ENCODE data around the gene ZBTB46. TPM values are rescaled to one million over a fixed set of nuclear protein-coding genes. Genes with fewer than 3 reads are reported as not detected.

Gene ZBTB46
- polyA plus RNA-seq, 2 donors = 0.68 to 1.0 TPM

DNA sequence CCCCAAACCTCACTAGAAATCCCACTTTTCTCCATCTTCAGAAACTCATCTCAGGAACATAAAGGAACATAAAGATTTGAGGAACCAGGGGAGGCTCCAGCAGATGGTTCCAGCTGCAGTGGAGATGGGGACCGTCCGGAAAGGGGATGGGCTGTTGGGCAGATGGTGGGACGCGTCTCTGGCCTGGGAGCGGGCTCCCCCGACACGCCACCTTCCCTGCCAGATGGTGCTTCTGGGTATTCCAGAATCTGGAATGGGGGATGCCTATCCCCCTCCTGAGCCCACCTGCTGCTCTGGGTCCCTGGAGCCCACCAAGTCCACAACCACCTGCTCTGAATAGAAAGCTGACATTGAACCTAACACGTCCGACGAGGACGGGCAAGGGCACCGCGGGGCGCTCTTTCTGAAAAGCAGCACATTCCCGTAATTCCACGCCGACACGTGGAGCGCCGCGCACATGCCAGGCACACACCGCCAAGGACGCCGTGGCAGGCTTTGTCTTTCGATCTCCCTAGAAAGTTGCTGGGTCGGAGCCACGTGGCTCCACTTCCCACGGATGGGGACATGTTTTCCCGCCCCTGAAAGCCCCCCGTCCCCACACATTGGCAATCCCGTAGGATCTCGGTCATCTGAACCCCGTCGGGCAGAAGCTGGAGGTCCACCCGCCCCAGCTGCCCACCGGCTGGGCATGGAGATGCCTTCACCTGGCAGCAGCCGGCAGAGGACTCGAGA lies 64.2 kb downstream of the ZBTB46 start:
- Histone ChIP-seq H3K27me3 (ENCODE audit: control insufficient read depth in 1 of 2, insufficient read depth in 2 of 2, low read length in 2 of 2) (no peaks in the 10 kb centered on the region), H3K27ac (ENCODE audit: low read depth in 2 of 2, low read length in 1 of 2) (no peak overlapping the region), H3K36me3 (ENCODE audit: control insufficient read depth in 2 of 2, insufficient read depth in 2 of 2, low read length in 1 of 2) (no peaks in the 10 kb centered on the region), H3K4me3 (ENCODE audit: low read depth in 1 of 2, low read length in 2 of 2) (no peak overlapping the region), H3K4me1 (ENCODE audit: control insufficient read depth in 2 of 2, insufficient read depth in 2 of 2, low read length in 1 of 2) (no peaks in the 10 kb centered on the region), H3K9me3 (ENCODE audit: control insufficient read depth in 2 of 2, insufficient read depth in 1 of 2, low read depth in 1 of 2, low read length in 1 of 2) (no peaks in the 10 kb centered on the region)
- WGBS, 2 donors = 94% methylated on average over 38 of the region's 38 CpGs

GRCh38 chr20:63765902-63766301 lies 65.2 kb downstream of the ZBTB46 start:
- H3K27ac ChIP-seq (ENCODE audit: low read depth in 2 of 2, low read length in 1 of 2) = no peak overlapping the region
- no peaks in the 10 kb centered on the region for H3K36me3 ChIP-seq (ENCODE audit: control insufficient read depth in 2 of 2, insufficient read depth in 2 of 2, low read length in 1 of 2)
- WGBS, 2 donors = 83 to 90% methylated on average over 7 of the region's 7 CpGs
- H3K27me3 ChIP-seq (ENCODE audit: control insufficient read depth in 1 of 2, insufficient read depth in 2 of 2, low read length in 2 of 2) = no peaks in the 10 kb centered on the region
- H3K4me1 ChIP-seq (ENCODE audit: control insufficient read depth in 2 of 2, insufficient read depth in 2 of 2, low read length in 1 of 2) = no peaks in the 10 kb centered on the region
- no peaks in the 10 kb centered on the region for H3K9me3 ChIP-seq (ENCODE audit: control insufficient read depth in 2 of 2, insufficient read depth in 1 of 2, low read depth in 1 of 2, low read length in 1 of 2)
- H3K4me3 ChIP-seq (ENCODE audit: low read depth in 1 of 2, low read length in 2 of 2) = no peak overlapping the region

DNA sequence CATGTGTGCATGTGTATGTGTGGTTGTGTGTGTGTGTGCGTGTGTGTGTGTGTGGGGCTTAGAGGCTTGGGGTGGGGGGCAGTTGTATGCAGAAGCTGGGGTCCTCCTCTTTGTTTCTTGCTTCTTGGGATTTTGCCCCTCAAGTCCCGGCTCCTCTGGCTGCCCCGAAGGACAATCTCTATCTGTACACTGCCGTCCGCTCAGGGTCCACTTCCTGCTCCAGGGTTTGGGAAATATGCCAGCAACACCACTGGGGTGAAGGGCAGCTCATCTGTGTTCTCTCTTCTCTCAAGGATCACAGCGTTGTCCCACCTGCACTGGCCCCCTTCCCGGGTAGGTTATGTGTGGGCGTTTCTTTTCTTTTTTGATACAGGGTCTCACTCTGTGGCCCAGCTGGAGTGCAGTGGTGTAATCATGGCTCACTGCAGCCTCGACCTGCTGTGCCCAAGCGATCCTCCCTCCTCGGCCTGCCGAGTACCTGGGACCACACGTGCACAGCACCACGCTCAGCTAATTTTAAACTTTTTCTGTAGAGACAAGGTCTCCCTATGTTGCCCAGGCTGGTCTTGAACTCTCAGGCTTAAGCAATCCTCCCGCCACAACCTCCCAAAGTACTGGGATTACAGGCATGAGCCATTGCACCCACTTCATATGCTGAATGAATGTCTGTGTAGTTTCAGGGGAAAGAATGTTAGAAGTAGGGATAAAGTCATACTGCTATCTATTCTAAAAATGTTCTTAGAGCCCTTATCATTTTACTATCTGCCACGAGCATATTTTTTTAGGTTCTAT lies 65.8 kb downstream of the ZBTB46 start:
- Histone ChIP-seq H3K27ac (ENCODE audit: low read depth in 2 of 2, low read length in 1 of 2) (no peak overlapping the region), H3K36me3 (ENCODE audit: control insufficient read depth in 2 of 2, insufficient read depth in 2 of 2, low read length in 1 of 2) (no peaks in the 10 kb centered on the region), H3K4me3 (ENCODE audit: low read depth in 1 of 2, low read length in 2 of 2) (no peak overlapping the region), H3K9me3 (ENCODE audit: control insufficient read depth in 2 of 2, insufficient read depth in 1 of 2, low read depth in 1 of 2, low read length in 1 of 2) (no peaks in the 10 kb centered on the region), H3K4me1 (ENCODE audit: control insufficient read depth in 2 of 2, insufficient read depth in 2 of 2, low read length in 1 of 2) (no peaks in the 10 kb centered on the region), H3K27me3 (ENCODE audit: control insufficient read depth in 1 of 2, insufficient read depth in 2 of 2, low read length in 2 of 2) (no peaks in the 10 kb centered on the region)
- 75 to 88% methylated on average over 16 of the region's 16 CpGs for WGBS, 2 donors

GRCh38 chr20:63759377-63759901 lies 71.6 kb downstream of the ZBTB46 start:
- no peaks in the 10 kb centered on the region for H3K4me1 ChIP-seq (ENCODE audit: control insufficient read depth in 2 of 2, insufficient read depth in 2 of 2, low read length in 1 of 2)
- no peak overlapping the region for H3K27ac ChIP-seq (ENCODE audit: low read depth in 2 of 2, low read length in 1 of 2)
- H3K27me3 ChIP-seq (ENCODE audit: control insufficient read depth in 1 of 2, insufficient read depth in 2 of 2, low read length in 2 of 2) = no peaks in the 10 kb centered on the region
- H3K9me3 ChIP-seq (ENCODE audit: control insufficient read depth in 2 of 2, insufficient read depth in 1 of 2, low read depth in 1 of 2, low read length in 1 of 2) = no peaks in the 10 kb centered on the region
- WGBS, 2 donors = 84 to 90% methylated on average over 7 of the region's 7 CpGs
- H3K36me3 ChIP-seq (ENCODE audit: control insufficient read depth in 2 of 2, insufficient read depth in 2 of 2, low read length in 1 of 2) = no peaks in the 10 kb centered on the region
- no peak overlapping the region for H3K4me3 ChIP-seq (ENCODE audit: low read depth in 1 of 2, low read length in 2 of 2)

DNA sequence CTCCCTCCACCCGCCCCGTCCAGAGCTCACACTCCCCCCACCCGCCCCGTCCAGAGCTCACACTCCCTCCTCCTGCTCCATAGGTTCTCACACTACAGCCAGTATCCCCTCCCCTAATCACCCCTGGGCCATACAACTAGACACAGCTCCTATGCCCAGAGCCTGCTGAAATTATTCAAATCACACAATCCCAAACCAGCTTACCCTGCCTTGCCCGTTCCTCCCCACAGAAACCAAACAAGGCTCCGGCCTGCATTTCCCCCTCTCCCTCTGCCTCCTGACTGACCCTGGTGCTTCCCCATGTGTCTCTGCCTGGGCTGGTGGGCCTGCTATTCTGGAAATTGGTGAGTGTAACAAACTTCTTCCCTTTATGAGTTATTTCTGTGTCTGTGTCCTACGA lies 72.9 kb downstream of the ZBTB46 start:
- no peak overlapping the region for H3K4me3 ChIP-seq (ENCODE audit: low read depth in 1 of 2, low read length in 2 of 2)
- no peaks in the 10 kb centered on the region for H3K36me3 ChIP-seq (ENCODE audit: control insufficient read depth in 2 of 2, insufficient read depth in 2 of 2, low read length in 1 of 2)
- 83 to 96% methylated on average over 7 of the region's 7 CpGs for WGBS, 2 donors
- H3K4me1 ChIP-seq (ENCODE audit: control insufficient read depth in 2 of 2, insufficient read depth in 2 of 2, low read length in 1 of 2) = no peaks in the 10 kb centered on the region
- no peaks in the 10 kb centered on the region for H3K9me3 ChIP-seq (ENCODE audit: control insufficient read depth in 2 of 2, insufficient read depth in 1 of 2, low read depth in 1 of 2, low read length in 1 of 2)
- H3K27me3 ChIP-seq (ENCODE audit: control insufficient read depth in 1 of 2, insufficient read depth in 2 of 2, low read length in 2 of 2) = no peaks in the 10 kb centered on the region
- H3K27ac ChIP-seq (ENCODE audit: low read depth in 2 of 2, low read length in 1 of 2) = no peak overlapping the region

DNA sequence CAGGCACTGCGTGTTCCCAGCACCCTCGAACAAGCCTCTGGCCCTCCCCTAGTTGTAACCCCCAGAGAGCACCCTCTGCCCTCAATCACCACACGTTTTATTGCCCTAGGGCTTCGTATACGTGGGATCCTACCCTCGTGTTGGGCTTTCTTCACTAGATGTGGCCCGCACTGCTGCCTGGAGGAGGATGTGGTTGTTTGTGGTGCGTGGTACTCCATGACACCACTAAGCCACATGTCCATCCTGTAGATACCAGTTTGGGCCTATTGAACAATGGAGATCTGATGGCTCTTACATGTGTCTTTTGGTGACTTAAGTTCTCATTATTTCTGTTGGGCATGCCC lies 74.4 kb downstream of the ZBTB46 start:
- Histone ChIP-seq H3K4me1 (ENCODE audit: control insufficient read depth in 2 of 2, insufficient read depth in 2 of 2, low read length in 1 of 2) (no peaks in the 10 kb centered on the region), H3K27me3 (ENCODE audit: control insufficient read depth in 1 of 2, insufficient read depth in 2 of 2, low read length in 2 of 2) (no peaks in the 10 kb centered on the region), H3K4me3 (ENCODE audit: low read depth in 1 of 2, low read length in 2 of 2) (no peak overlapping the region), H3K36me3 (ENCODE audit: control insufficient read depth in 2 of 2, insufficient read depth in 2 of 2, low read length in 1 of 2) (no peaks in the 10 kb centered on the region), H3K27ac (ENCODE audit: low read depth in 2 of 2, low read length in 1 of 2) (no peak overlapping the region), H3K9me3 (ENCODE audit: control insufficient read depth in 2 of 2, insufficient read depth in 1 of 2, low read depth in 1 of 2, low read length in 1 of 2) (no peaks in the 10 kb centered on the region)
- WGBS, 2 donors = 49 to 53% methylated on average over 8 of the region's 8 CpGs

GRCh38 chr20:63755933-63756647 lies 75.0 kb downstream of the ZBTB46 start:
- Histone ChIP-seq H3K4me3 (ENCODE audit: low read depth in 1 of 2, low read length in 2 of 2) (no peak overlapping the region), H3K9me3 (ENCODE audit: control insufficient read depth in 2 of 2, insufficient read depth in 1 of 2, low read depth in 1 of 2, low read length in 1 of 2) (no peaks in the 10 kb centered on the region), H3K36me3 (ENCODE audit: control insufficient read depth in 2 of 2, insufficient read depth in 2 of 2, low read length in 1 of 2) (no peaks in the 10 kb centered on the region), H3K4me1 (ENCODE audit: control insufficient read depth in 2 of 2, insufficient read depth in 2 of 2, low read length in 1 of 2) (no peaks in the 10 kb centered on the region), H3K27ac (ENCODE audit: low read depth in 2 of 2, low read length in 1 of 2) (no peak overlapping the region), H3K27me3 (ENCODE audit: control insufficient read depth in 1 of 2, insufficient read depth in 2 of 2, low read length in 2 of 2) (no peaks in the 10 kb centered on the region)
- WGBS, 2 donors = 74 to 75% methylated on average over 18 of the region's 18 CpGs

DNA sequence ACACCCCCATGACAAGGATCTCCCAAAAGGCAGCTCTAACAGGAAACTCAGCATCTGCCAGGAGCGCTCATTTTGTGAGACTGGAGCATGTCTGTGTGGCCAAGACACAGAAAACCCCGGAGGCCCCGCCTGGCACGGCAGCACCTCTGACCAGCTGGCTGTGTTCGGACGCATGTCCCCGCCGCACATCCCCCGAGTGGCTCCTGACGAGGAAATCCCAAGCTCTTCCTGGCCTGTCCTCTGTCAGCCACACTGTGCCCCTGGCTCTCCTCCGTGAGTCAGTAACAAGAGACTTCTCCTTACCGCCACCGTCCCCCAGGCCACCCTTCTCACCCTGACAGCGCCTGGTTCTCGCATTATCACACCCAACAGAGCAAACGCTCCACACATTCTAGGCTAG lies 77.1 kb downstream of the ZBTB46 start:
- H3K27me3 ChIP-seq (ENCODE audit: control insufficient read depth in 1 of 2, insufficient read depth in 2 of 2, low read length in 2 of 2) = no peaks in the 10 kb centered on the region
- H3K4me1 ChIP-seq (ENCODE audit: control insufficient read depth in 2 of 2, insufficient read depth in 2 of 2, low read length in 1 of 2) = no peaks in the 10 kb centered on the region
- WGBS, 2 donors = 78 to 79% methylated on average over 16 of the region's 16 CpGs
- H3K36me3 ChIP-seq (ENCODE audit: control insufficient read depth in 2 of 2, insufficient read depth in 2 of 2, low read length in 1 of 2) = no peaks in the 10 kb centered on the region
- no peaks in the 10 kb centered on the region for H3K9me3 ChIP-seq (ENCODE audit: control insufficient read depth in 2 of 2, insufficient read depth in 1 of 2, low read depth in 1 of 2, low read length in 1 of 2)
- H3K4me3 ChIP-seq (ENCODE audit: low read depth in 1 of 2, low read length in 2 of 2) = no peak overlapping the region
- H3K27ac ChIP-seq (ENCODE audit: low read depth in 2 of 2, low read length in 1 of 2) = no peak overlapping the region

- H3K27ac ChIP-seq (ENCODE audit: low read depth in 2 of 2, low read length in 1 of 2) = no peak overlapping the region
- H3K4me1 ChIP-seq (ENCODE audit: control insufficient read depth in 2 of 2, insufficient read depth in 2 of 2, low read length in 1 of 2) = no peaks in the 10 kb centered on the region
- H3K4me3 ChIP-seq (ENCODE audit: low read depth in 1 of 2, low read length in 2 of 2) = no peak overlapping the region
- H3K9me3 ChIP-seq (ENCODE audit: control insufficient read depth in 2 of 2, insufficient read depth in 1 of 2, low read depth in 1 of 2, low read length in 1 of 2) = no peaks in the 10 kb centered on the region
- WGBS, 2 donors = 93% methylated on average over 13 of the region's 13 CpGs
- no peaks in the 10 kb centered on the region for H3K36me3 ChIP-seq (ENCODE audit: control insufficient read depth in 2 of 2, insufficient read depth in 2 of 2, low read length in 1 of 2)
- H3K27me3 ChIP-seq (ENCODE audit: control insufficient read depth in 1 of 2, insufficient read depth in 2 of 2, low read length in 2 of 2) = no peaks in the 10 kb centered on the region
Observed at GRCh38 chr20:63753381-63753780, 77.7 kb downstream of the ZBTB46 start.
